Thoracic aorta (tissue), 2 donors: ENCODE results near the gene MAT2B. TPM values are rescaled to one million over a fixed set of nuclear protein-coding genes. Genes with fewer than 3 reads are reported as not detected.

Experiments
- ATAC-seq: fragments of 150-250 bp; one replicate; pipeline ENCODE4 v1.8.0; 2017; ENCODE audit warnings: low read depth; ENCODE audit not compliant: insufficient number of reproducible peaks, low FRiP score
- DNase-seq: peaks from one replicate; pipeline ENCODE4 v3.0.0-alpha.2; 2020; ENCODE audit warnings: low spot score
- H3K27ac ChIP-seq, 2 donors: fragments of 200-600 bp; sonication (generic); 1 replicate in 1 of 2; 2 replicates in 1 of 2; pipeline ENCODE4 v1.5.1; 2016; ENCODE audit warnings: mild to moderate bottlenecking in 2 of 2, moderate library complexity in 2 of 2
- H3K27me3 ChIP-seq: fragments of 200-600 bp; sonication (generic); replicated peaks from 2 replicates; pipeline ENCODE4 v1.6.0; 2016; ENCODE audit warnings: mild to moderate bottlenecking; ENCODE audit not compliant: insufficient read depth
- H3K36me3 ChIP-seq: fragments of 200-600 bp; sonication (generic); one replicate; pipeline ENCODE4 v1.5.1; 2016
- H3K4me1 ChIP-seq, 2 donors: fragments of 200-600 bp; sonication (generic); 1 replicate in 1 of 2; 2 replicates in 1 of 2; pipeline versions ENCODE4 v1.5.1 to v1.6.0; 2016; ENCODE audit warnings: low read depth in 2 of 2, mild to moderate bottlenecking in 1 of 2; ENCODE audit not compliant: control insufficient read depth in 1 of 2
- H3K4me3 ChIP-seq: fragments of 200-600 bp; sonication (generic); 2 replicates; pipeline ENCODE4 v1.5.1; 2016; ENCODE audit warnings: mild to moderate bottlenecking
- H3K9me3 ChIP-seq: fragments of 200-600 bp; sonication (generic); 2 replicates; pipeline ENCODE4 v1.5.1; 2016
- CTCF ChIP-seq: fragments of 200-600 bp; sonication (generic); IDR thresholded peaks from one replicate; pipeline ENCODE4 v1.5.1; 2019; ENCODE audit warnings: antibody characterized with exemption
- total RNA-seq, 2 donors: library from RNA; depleted of rRNA; stranded (reverse); fragments of >200 nt; gene quantifications; one replicate each; pipeline versions ENCODE4 v1.1.0 to v1.2.3, GENCODE V29; 2016

Gene MAT2B
- total RNA-seq, 2 donors from 2014 or later = 51.6 to 52.3 TPM

- H3K4me1 ChIP-seq = peaks cover 15 to 43% of the 10 kb centered on the region in 2 donors
- H3K27me3 ChIP-seq = no peaks in the 10 kb centered on the region
- TF ChIP-seq CTCF = peak; percentile 18
- ATAC-seq = peak; percentile 99
- H3K27ac ChIP-seq = peak within 1 kb of the TSS; percentile 81 to 88
- DNase-seq = peak; percentile 85
- H3K9me3 ChIP-seq = no peaks in the 10 kb centered on the region
- H3K36me3 ChIP-seq = no peaks in the 10 kb centered on the region
- H3K4me3 ChIP-seq = peak within 1 kb of the TSS; percentile 69
Measured at GRCh38 chr5:163459819-163460561, 45.4 kb upstream of the MAT2B start, which contains the start of gene NUDCD2. Gene NUDCD2, minus strand, starts transcription at chr5:163460102. Its CDS starts 52 bp downstream, at chr5:163460050.

- ATAC-seq = no peak
- Histone ChIP-seq H3K27ac (peak within 1 kb of the TSS; percentile 81 to 88), H3K9me3 (no peaks in the 10 kb centered on the region), H3K27me3 (no peaks in the 10 kb centered on the region), H3K4me3 (peak within 1 kb of the TSS; percentile 69), H3K4me1 (peaks cover 15 to 43% of the 10 kb centered on the region in 2 donors), H3K36me3 (no peaks in the 10 kb centered on the region)
- no peak for DNase-seq
- TF ChIP-seq CTCF = no peak
Measured at GRCh38 chr5:163460562-163461171, 44.8 kb upstream of the MAT2B start, which contains the start of gene HMMR. Gene HMMR, plus strand, starts transcription at chr5:163460632. Its CDS starts 61 bp downstream, at chr5:163460693.

- Histone ChIP-seq H3K36me3 (no peaks in the 10 kb centered on the region), H3K4me1 (peaks cover 14 to 38% of the 10 kb centered on the region in 2 donors), H3K27ac (no peak overlapping the region), H3K4me3 (no peak overlapping the region), H3K9me3 (no peaks in the 10 kb centered on the region), H3K27me3 (no peaks in the 10 kb centered on the region)
- TF ChIP-seq CTCF = no peak
- DNase-seq (no peak), ATAC-seq (no peak)
Measured at GRCh38 chr5:163463063-163463435, 42.4 kb upstream of the MAT2B start.

GRCh38 chr5:163467682-163468081 lies 37.7 kb upstream of the MAT2B start:
- DNase-seq (no peak), ATAC-seq (no peak)
- peaks cover 0 to 3% of the 10 kb centered on the region in 2 donors for H3K4me1 ChIP-seq
- no peak overlapping the region for H3K4me3 ChIP-seq
- H3K27ac ChIP-seq = no peak overlapping the region
- H3K9me3 ChIP-seq = no peaks in the 10 kb centered on the region
- TF ChIP-seq CTCF = no peak
- no peaks in the 10 kb centered on the region for H3K27me3 ChIP-seq
- no peaks in the 10 kb centered on the region for H3K36me3 ChIP-seq

- H3K4me3 ChIP-seq = no peak overlapping the region
- ATAC-seq (no peak), DNase-seq (no peak)
- no peaks in the 10 kb centered on the region for H3K9me3 ChIP-seq
- TF ChIP-seq CTCF = peak; percentile 51
- no peaks in the 10 kb centered on the region for H3K27me3 ChIP-seq
- H3K4me1 ChIP-seq = no peaks in the 10 kb centered on the region
- H3K36me3 ChIP-seq = no peaks in the 10 kb centered on the region
- H3K27ac ChIP-seq = no peak overlapping the region
Measured at GRCh38 chr5:163473635-163474243, 31.7 kb upstream of the MAT2B start.
